Lung (tissue), 12 donors: ENCODE results near the gene TPRN. TPM values are rescaled to one million over a fixed set of nuclear protein-coding genes. Genes with fewer than 3 reads are reported as not detected.

Source experiments
- ATAC-seq: fragments of 200-7000 bp; cut with Tn5 transposase; one replicate; pipeline ENCODE4 v1.9.1; 2020; ENCODE audit warnings: moderate number of reproducible peaks; ENCODE audit not compliant: insufficient read depth, low FRiP score
- DNase-seq, 3 donors: peaks; one replicate each; pipeline ENCODE4 v3.0.0-alpha.2; 2013 to 2017
- H3K27ac ChIP-seq, 2 donors: one replicate each; pipeline ENCODE4 v1.5.1; 2013; ENCODE audit warnings: mild to moderate bottlenecking in 2 of 2, moderate library complexity in 2 of 2, control low read depth in 1 of 2, inconsistent platforms in 1 of 2, low read depth in 1 of 2, low read length in 1 of 2
- H3K27me3 ChIP-seq, 3 donors: one replicate each; pipeline ENCODE4 v1.5.1; 2013; ENCODE audit warnings: low read length in 2 of 3; ENCODE audit not compliant: control insufficient read depth in 3 of 3, insufficient read depth in 3 of 3
- H3K36me3 ChIP-seq, 4 donors: one replicate each; pipeline ENCODE4 v1.5.1; 2013; ENCODE audit warnings: low read length in 4 of 4, mild to moderate bottlenecking in 1 of 4, moderate library complexity in 1 of 4; ENCODE audit not compliant: control insufficient read depth in 4 of 4, insufficient read depth in 4 of 4
- H3K4me1 ChIP-seq, 5 donors: one replicate each; pipeline ENCODE4 v1.5.1; 2013; ENCODE audit warnings: low read length in 5 of 5, mild to moderate bottlenecking in 2 of 5, moderate library complexity in 1 of 5; ENCODE audit not compliant: control insufficient read depth in 5 of 5, insufficient read depth in 5 of 5
- H3K4me3 ChIP-seq: one replicate; pipeline ENCODE4 v1.5.1; 2013; ENCODE audit warnings: mild to moderate bottlenecking, control low read depth, moderate library complexity
- H3K9ac ChIP-seq, 2 donors: one replicate each; pipeline ENCODE4 v1.5.1; 2013; ENCODE audit warnings: low read length in 2 of 2, control low read depth in 1 of 2; ENCODE audit not compliant: insufficient read depth in 1 of 2
- H3K9me3 ChIP-seq, 4 donors: one replicate each; pipeline ENCODE4 v1.5.1; 2013; ENCODE audit warnings: low read length in 3 of 4, mild to moderate bottlenecking in 1 of 4, moderate library complexity in 1 of 4; ENCODE audit not compliant: control insufficient read depth in 4 of 4, insufficient read depth in 3 of 4
- WGBS, 2 donors: extraction: QIAGEN DNeasy Blood & Tissue Kit; methylation state at CpG; one replicate each; pipeline ENCODE4 v1.1.7; 2013; 5-methylcytosine and 5-hydroxymethylcytosine counted together
- polyA plus RNA-seq, 2 donors: library from polyadenylated mRNA; stranded (reverse); fragments of 200-250 nt; gene quantifications; one replicate each; pipeline ENCODE4 v1.2.1, GENCODE V29; 2013
- total RNA-seq, 2 donors: library from RNA; depleted of rRNA in 1 of 2; stranded (reverse); fragments of >200 nt in 1 of 2; gene quantifications; one replicate each; pipeline ENCODE4 v1.2.1, GENCODE V29; 2014 to 2021
- TF ChIP-seq, protein P1 (sequence below): IDR thresholded peaks from 2 replicates; pipeline ENCODE4 v1.5.1; 2012; ENCODE audit warnings: mild to moderate bottlenecking; ENCODE audit errors: control extremely low read depth, extremely low read depth
- donor health status: control.
- donor health status: control.
- donor health status: Bipolar disorder and iron deficiency.
- donor health status: healthy.
- donor health status: DM: yes; HTN: yes; CAD: no.

TPRN gene
- total and polyA plus RNA-seq, 4 donors = 8.9 to 30.6 (median 15.5) TPM

DNA sequence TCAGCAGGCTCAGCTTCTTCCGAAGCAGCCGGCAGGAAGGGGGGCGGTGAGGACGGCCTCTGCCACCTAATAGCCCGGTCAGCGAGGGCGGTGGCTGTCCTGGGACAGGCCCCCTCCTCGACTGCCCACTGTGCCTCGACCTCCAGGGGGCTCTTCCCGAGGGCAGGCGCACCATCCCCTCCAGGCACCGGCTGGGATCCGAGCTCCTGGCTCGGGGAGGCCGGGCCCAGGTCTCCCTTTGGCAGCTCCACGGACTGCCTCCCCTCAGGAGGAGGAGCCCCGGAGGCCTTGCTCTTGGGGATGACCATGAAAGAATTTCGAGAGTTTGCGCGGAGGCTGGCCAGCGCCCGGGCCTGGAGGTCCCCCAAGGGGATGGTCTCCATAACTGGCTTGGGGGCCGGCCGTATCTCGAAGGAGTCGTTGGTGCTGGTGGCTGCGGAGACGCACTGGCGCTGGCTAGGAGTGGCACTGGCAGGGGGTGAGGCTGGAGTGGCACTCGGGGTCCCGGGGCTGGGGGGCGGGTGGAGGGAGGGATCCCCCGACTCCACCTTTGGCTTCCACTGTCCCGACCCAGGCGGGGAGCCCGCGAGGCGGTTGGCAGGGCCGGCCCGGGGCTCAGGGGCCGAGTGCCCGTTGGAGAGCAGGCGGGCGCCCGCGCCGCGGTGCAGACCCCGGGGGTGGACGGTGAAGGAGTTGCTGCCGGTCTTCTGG, 975 bp downstream of the TPRN start:
- H3K27ac ChIP-seq = peak overlapping the region; percentile 21 to 89
- ATAC-seq = no peak
- peak overlapping the region; percentile 25 for H3K4me3 ChIP-seq
- H3K9ac ChIP-seq = no peak overlapping the region
- DNase-seq = peak in 1 of 3 donors; percentile 18
- WGBS, 2 donors = 16 to 30% methylated on average over 44 to 51 of the region's 51 CpGs
- H3K27me3 ChIP-seq = no peaks in the 10 kb centered on the region
- TF ChIP-seq, protein P1, sequence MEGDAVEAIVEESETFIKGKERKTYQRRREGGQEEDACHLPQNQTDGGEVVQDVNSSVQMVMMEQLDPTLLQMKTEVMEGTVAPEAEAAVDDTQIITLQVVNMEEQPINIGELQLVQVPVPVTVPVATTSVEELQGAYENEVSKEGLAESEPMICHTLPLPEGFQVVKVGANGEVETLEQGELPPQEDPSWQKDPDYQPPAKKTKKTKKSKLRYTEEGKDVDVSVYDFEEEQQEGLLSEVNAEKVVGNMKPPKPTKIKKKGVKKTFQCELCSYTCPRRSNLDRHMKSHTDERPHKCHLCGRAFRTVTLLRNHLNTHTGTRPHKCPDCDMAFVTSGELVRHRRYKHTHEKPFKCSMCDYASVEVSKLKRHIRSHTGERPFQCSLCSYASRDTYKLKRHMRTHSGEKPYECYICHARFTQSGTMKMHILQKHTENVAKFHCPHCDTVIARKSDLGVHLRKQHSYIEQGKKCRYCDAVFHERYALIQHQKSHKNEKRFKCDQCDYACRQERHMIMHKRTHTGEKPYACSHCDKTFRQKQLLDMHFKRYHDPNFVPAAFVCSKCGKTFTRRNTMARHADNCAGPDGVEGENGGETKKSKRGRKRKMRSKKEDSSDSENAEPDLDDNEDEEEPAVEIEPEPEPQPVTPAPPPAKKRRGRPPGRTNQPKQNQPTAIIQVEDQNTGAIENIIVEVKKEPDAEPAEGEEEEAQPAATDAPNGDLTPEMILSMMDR = no peak
- H3K4me1 ChIP-seq = peaks cover 6 to 30% (median 19%) of the 10 kb centered on the region in 5 donors
- no peaks in the 10 kb centered on the region for H3K9me3 ChIP-seq
- H3K36me3 ChIP-seq = peaks cover 0 to 8% (median 2%) of the 10 kb centered on the region in 4 donors

DNA sequence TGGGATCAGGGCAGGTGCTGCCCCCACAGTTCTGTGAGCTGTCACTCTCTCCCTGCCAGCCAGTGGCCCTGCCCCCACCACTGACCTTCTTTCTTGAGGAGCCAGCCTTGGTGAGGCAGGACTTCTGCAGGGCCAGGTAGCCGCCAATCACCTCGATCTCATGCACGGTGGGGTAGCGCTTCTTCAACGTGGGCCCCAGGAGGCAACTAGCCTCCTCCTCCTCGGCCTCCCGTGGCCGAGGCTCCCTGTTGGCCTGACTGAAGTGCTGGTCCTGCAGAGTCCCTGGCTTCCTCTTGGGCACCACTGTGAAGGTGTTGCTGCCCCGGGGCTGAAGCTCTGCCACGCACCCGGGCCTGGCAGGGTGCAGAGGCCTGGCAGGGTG, 1.6 kb downstream of the TPRN start:
- DNase-seq = no peak
- Histone ChIP-seq H3K9ac (no peak overlapping the region), H3K27ac (peak overlapping the region; percentile 21 to 89), H3K27me3 (no peaks in the 10 kb centered on the region), H3K36me3 (peaks cover 0 to 2% (median under 1%) of the 10 kb centered on the region in 4 donors), H3K4me3 (no peak overlapping the region), H3K9me3 (no peaks in the 10 kb centered on the region), H3K4me1 (peaks cover 0 to 28% (median 19%) of the 10 kb centered on the region in 5 donors)
- 72 to 86% methylated on average over 11 of the region's 11 CpGs for WGBS, 2 donors
- TF ChIP-seq, protein P1 = no peak
- no peak for ATAC-seq

DNA sequence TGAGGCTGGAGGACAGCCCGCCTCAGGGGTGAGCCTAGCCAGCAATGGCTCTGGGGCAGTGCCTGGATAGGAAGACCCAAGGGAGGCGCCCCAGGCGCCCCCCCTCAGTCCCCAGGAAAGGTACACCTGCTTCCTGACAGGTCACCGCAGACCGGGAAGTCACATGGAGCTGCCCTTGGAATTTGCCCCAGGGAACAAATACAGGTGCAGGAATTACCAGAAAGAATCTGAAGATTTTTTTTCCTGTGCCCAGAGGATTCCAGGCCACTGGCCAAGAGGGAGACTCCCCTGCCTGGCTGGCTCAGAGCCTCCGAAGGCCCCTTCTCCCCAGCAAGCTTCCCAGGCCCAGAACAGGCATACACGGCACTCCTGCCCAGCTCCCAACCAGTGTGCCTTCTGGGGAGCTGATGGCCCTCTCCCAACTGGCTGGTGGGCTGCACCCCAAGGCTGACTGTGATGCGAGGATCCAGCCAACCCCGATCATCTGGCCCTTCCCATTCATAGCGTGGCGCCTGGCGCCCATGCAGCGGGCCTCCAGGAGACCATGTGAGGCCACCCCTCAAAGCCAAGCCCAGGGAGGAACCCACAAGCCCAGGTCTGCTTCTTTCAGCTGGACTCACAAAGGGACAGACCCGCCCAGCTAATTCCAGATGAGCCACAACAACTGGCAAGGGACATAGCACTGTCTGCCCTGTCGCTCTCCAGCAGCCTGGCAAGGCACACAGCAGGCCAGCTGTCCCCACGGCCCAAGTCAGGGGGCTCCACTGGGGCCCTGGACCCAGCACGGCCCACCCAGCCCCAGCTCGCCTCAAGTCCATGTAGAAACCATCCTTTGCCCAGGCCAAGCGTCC, 2.3 kb downstream of the TPRN start:
- no peak overlapping the region for H3K9ac ChIP-seq
- no peaks in the 10 kb centered on the region for H3K36me3 ChIP-seq
- 77 to 91% methylated on average over 19 of the region's 19 CpGs for WGBS, 2 donors
- H3K27me3 ChIP-seq = no peaks in the 10 kb centered on the region
- TF ChIP-seq, protein P1 = no peak
- H3K4me1 ChIP-seq = peaks cover 0 to 23% (median 17%) of the 10 kb centered on the region in 5 donors
- DNase-seq (no peak), ATAC-seq (no peak)
- H3K4me3 ChIP-seq = no peak overlapping the region
- H3K27ac ChIP-seq = peak overlapping the region in 1 of 2 donors; percentile 89
- no peaks in the 10 kb centered on the region for H3K9me3 ChIP-seq
